GM21529 (cell line): ENCODE results near the gene FHAD1.
"Not testable (repeated sequence)": the region's sequence is repeated elsewhere in the genome, so short reads cannot be mapped to it uniquely, and the experiment has no call there.

ENCODE experiments used
- ATAC-seq: cut with Tn5 transposase; IDR thresholded peaks from one replicate; pipeline ENCODE4 v1.9.1; 2021; ENCODE audit not compliant: unreplicated experiment

FHAD1 gene

GRCh38 chr1:15430787-15431570 lies 184.0 kb downstream of the FHAD1 start:
- no peak for ATAC-seq

- no peak for ATAC-seq
These were observed 184.5 kb downstream of the FHAD1 start for GRCh38 chr1:15431571-15431948.

- no peak for ATAC-seq
These were observed 185.3 kb downstream of the FHAD1 start for GRCh38 chr1:15432324-15432723.

- ATAC-seq, result no peak
These were observed 186.4 kb downstream of the FHAD1 start for GRCh38 chr1:15433471-15433870.

GRCh38 chr1:15434739-15435138 lies 187.7 kb downstream of the FHAD1 start:
- ATAC-seq, result not testable (repeated sequence)

GRCh38 chr1:15435239-15436077 lies 188.4 kb downstream of the FHAD1 start:
- no peak for ATAC-seq

- no peak for ATAC-seq
These were observed 189.9 kb downstream of the FHAD1 start for GRCh38 chr1:15436881-15437442.

GRCh38 chr1:15439325-15439724 lies 192.3 kb downstream of the FHAD1 start:
- ATAC-seq, result no peak

- no peak for ATAC-seq
These were observed 193.3 kb downstream of the FHAD1 start for GRCh38 chr1:15440357-15440756.

GRCh38 chr1:15441247-15441646 lies 194.2 kb downstream of the FHAD1 start:
- no peak for ATAC-seq

GRCh38 chr1:15442119-15442518 lies 195.1 kb downstream of the FHAD1 start:
- no peak for ATAC-seq

- no peak for ATAC-seq
These were observed 195.7 kb downstream of the FHAD1 start for GRCh38 chr1:15442759-15443158.

GRCh38 chr1:15443281-15443680 lies 196.3 kb downstream of the FHAD1 start:
- no peak for ATAC-seq

- no peak for ATAC-seq
These were observed 197.7 kb downstream of the FHAD1 start for GRCh38 chr1:15444468-15445389.

- ATAC-seq, result no peak
These were observed 198.5 kb downstream of the FHAD1 start for GRCh38 chr1:15445390-15446122.

- no peak for ATAC-seq
These were observed 199.2 kb downstream of the FHAD1 start for GRCh38 chr1:15446212-15446611.
